ENCODE measurements around the gene TMTC4.
"Not testable (repeated sequence)": the region's sequence is repeated elsewhere in the genome, so short reads cannot be mapped to it uniquely, and the experiment has no call there.

Gene TMTC4

GRCh38 chr13:100674572-100674871 lies at the start of gene TMTC4:
TSS of gene TMTC4 (minus strand) at chr13:100674795. CDS start at chr13:100670362, 4,433 bp downstream.
- no peak for DNase-seq

- no peak for DNase-seq
Observed at GRCh38 chr13:100722517-100722916, 47.9 kb upstream of the TMTC4 start.

GRCh38 chr13:100721885-100722512 lies 47.4 kb upstream of the TMTC4 start:
- DNase-seq = peak; percentile 21 to 39

GRCh38 chr13:100715604-100716003 lies 41.0 kb upstream of the TMTC4 start:
- no peak for DNase-seq

- no peak for DNase-seq
Observed at GRCh38 chr13:100714478-100714877, 39.9 kb upstream of the TMTC4 start.

GRCh38 chr13:100710176-100710575 lies 35.6 kb upstream of the TMTC4 start:
- no peak for DNase-seq

- DNase-seq = no peak
Observed at GRCh38 chr13:100707818-100708740, 33.5 kb upstream of the TMTC4 start.

GRCh38 chr13:100698331-100698730 lies 23.7 kb upstream of the TMTC4 start:
- DNase-seq = not testable (repeated sequence)

GRCh38 chr13:100695509-100695773 lies 20.8 kb upstream of the TMTC4 start:
- DNase-seq = no peak

- DNase-seq = no peak
Observed at GRCh38 chr13:100694722-100695508, 20.3 kb upstream of the TMTC4 start.

- no peak for DNase-seq
Observed at GRCh38 chr13:100689191-100689590, 14.6 kb upstream of the TMTC4 start.

GRCh38 chr13:100680131-100680530 lies 5.5 kb upstream of the TMTC4 start:
- DNase-seq = no peak

GRCh38 chr13:100677128-100677527 lies 2.5 kb upstream of the TMTC4 start:
- not testable (repeated sequence) for DNase-seq

- no peak for DNase-seq
Observed at GRCh38 chr13:100675661-100676129, 1.1 kb upstream of the TMTC4 start.

GRCh38 chr13:100674872-100675660 lies 471 bp upstream of the TMTC4 start:
- peak; percentile 100 for DNase-seq

- peak; percentile 40 to 59 for DNase-seq
Observed at GRCh38 chr13:100673713-100674571, 653 bp downstream of the TMTC4 start.

GRCh38 chr13:100673376-100673712 lies 1.3 kb downstream of the TMTC4 start:
- DNase-seq = no peak

- no peak for DNase-seq
Observed at GRCh38 chr13:100671389-100672182, 3.0 kb downstream of the TMTC4 start.

GRCh38 chr13:100668408-100668807 lies 6.2 kb downstream of the TMTC4 start:
- no peak for DNase-seq

GRCh38 chr13:100667894-100668293 lies 6.7 kb downstream of the TMTC4 start:
- DNase-seq = no peak

- DNase-seq = no peak
Observed at GRCh38 chr13:100666124-100666523, 8.5 kb downstream of the TMTC4 start.

All from stimulated activated CD4-positive, alpha-beta T cell treated with anti-CD3 and anti-CD28 coated beads, Interleukin-4, amount 100 ng/mL, for 4 hours (primary cell).